ENCODE results near the gene THAP3.

DNA sequence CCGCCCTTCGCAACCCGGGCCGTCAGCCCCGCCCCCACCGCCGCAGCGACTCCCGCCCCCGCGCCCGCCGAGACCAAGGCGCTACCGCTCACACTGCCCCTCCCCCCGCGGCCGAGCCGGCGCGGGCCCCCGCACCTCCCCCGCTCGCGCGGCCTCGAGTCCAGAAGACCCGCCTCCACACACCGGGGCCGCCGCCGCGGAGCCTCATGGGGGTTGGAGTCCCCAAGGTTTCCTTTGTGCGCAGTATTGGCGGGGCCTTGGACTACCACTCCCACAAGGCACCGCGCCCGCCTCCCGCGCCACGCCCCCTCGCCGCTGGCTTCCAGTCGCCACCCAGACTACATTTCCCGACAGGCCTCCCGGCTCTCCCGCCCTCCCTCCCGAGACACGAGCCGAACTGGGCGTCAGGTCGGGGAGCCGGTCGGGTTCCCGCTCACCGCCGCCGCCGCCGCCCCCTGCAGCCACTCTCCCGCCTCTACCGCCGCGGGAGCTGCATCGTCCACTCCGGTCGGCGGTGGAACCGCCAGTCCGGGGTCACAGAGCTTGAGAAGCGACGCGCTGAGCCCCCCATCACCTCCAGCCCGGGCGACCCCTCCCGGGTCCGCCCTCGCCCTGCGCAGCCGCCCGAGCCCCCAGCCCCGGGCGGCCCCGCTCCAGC lies 11.2 kb upstream of the THAP3 start, which contains the start of gene PHF13:
- TF ChIP-seq, protein P1, sequence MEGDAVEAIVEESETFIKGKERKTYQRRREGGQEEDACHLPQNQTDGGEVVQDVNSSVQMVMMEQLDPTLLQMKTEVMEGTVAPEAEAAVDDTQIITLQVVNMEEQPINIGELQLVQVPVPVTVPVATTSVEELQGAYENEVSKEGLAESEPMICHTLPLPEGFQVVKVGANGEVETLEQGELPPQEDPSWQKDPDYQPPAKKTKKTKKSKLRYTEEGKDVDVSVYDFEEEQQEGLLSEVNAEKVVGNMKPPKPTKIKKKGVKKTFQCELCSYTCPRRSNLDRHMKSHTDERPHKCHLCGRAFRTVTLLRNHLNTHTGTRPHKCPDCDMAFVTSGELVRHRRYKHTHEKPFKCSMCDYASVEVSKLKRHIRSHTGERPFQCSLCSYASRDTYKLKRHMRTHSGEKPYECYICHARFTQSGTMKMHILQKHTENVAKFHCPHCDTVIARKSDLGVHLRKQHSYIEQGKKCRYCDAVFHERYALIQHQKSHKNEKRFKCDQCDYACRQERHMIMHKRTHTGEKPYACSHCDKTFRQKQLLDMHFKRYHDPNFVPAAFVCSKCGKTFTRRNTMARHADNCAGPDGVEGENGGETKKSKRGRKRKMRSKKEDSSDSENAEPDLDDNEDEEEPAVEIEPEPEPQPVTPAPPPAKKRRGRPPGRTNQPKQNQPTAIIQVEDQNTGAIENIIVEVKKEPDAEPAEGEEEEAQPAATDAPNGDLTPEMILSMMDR (conservative IDR thresholded peaks at IDR 0.05; ENCODE audit: low read depth, low read length): no peak
- TF ChIP-seq MAFK (IDR thresholded peaks at IDR 0.05; ENCODE audit: low read depth, low read length) (no peak), MXI1 (IDR thresholded peaks at IDR 0.05; ENCODE audit: borderline replicate concordance, low read depth, low read length) (peak; percentile 54; the same call in 1 of the 2 replicates), RFX5 (IDR thresholded peaks at IDR 0.05; ENCODE audit: low read depth, low read length) (no peak), FOS (IDR thresholded peaks at IDR 0.05; ENCODE audit: low read depth, low read length) (no peak), RAD21 (IDR thresholded peaks at IDR 0.05; ENCODE audit: low read length) (no peak), POLR2A (IDR thresholded peaks at IDR 0.05; ENCODE audit: low read depth, low read length) (0 out of 2 replicates have a peak, but pooled peaks have one; percentile 43), MAZ (IDR thresholded peaks at IDR 0.05; ENCODE audit: borderline replicate concordance, low read depth, low read length) (peak; percentile 78; the same call in 1 of the 2 replicates)
- TF ChIP-seq, protein P2, sequence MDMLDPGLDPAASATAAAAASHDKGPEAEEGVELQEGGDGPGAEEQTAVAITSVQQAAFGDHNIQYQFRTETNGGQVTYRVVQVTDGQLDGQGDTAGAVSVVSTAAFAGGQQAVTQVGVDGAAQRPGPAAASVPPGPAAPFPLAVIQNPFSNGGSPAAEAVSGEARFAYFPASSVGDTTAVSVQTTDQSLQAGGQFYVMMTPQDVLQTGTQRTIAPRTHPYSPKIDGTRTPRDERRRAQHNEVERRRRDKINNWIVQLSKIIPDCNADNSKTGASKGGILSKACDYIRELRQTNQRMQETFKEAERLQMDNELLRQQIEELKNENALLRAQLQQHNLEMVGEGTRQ (IDR thresholded peaks at IDR 0.05; ENCODE audit: low read depth, low read length): no peak; the same call in 1 of the 2 replicates
- TF ChIP-seq, protein P3, sequence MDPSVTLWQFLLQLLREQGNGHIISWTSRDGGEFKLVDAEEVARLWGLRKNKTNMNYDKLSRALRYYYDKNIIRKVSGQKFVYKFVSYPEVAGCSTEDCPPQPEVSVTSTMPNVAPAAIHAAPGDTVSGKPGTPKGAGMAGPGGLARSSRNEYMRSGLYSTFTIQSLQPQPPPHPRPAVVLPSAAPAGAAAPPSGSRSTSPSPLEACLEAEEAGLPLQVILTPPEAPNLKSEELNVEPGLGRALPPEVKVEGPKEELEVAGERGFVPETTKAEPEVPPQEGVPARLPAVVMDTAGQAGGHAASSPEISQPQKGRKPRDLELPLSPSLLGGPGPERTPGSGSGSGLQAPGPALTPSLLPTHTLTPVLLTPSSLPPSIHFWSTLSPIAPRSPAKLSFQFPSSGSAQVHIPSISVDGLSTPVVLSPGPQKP (IDR thresholded peaks at IDR 0.05; ENCODE audit: borderline replicate concordance, low read depth, low read length): no peak
